ENCODE measurements around the gene SLC2A9.

GRCh38 chr4:9963328-9963727, 58.0 kb downstream of the SLC2A9 start:
- TF ChIP-seq CTCF (IDR thresholded peaks at IDR 0.05) (no peak), SIN3A (IDR thresholded peaks at IDR 0.05; ENCODE audit: borderline replicate concordance, insufficient read depth, low read depth, low read length) (no peak), POLR2AphosphoS5 (IDR thresholded peaks at IDR 0.05; ENCODE audit: low read depth, low read length) (no peak)

Measured in Panc1 (cell line).